HG03135 (cell line): ENCODE results near the gene PXDC1.
"Not testable (repeated sequence)": the region's sequence is repeated elsewhere in the genome, so short reads cannot be mapped to it uniquely, and the experiment has no call there.

Experiments used
- ATAC-seq: cut with Tn5 transposase; IDR thresholded peaks from one replicate; pipeline ENCODE4 v1.9.1; 2021; ENCODE audit warnings: mild to moderate bottlenecking, moderate library complexity; ENCODE audit not compliant: unreplicated experiment

Gene PXDC1

GRCh38 chr6:3735029-3735605, 16.4 kb downstream of the PXDC1 start:
- ATAC-seq, result no peak

GRCh38 chr6:3734023-3734422, 17.5 kb downstream of the PXDC1 start:
- ATAC-seq, result no peak

- no peak for ATAC-seq
These were observed 18.1 kb downstream of the PXDC1 start for GRCh38 chr6:3733321-3733925.

- no peak for ATAC-seq
These were observed 19.0 kb downstream of the PXDC1 start for GRCh38 chr6:3732345-3733141.

- no peak for ATAC-seq
These were observed 19.8 kb downstream of the PXDC1 start for GRCh38 chr6:3731700-3732099.

GRCh38 chr6:3729603-3730344, 21.7 kb downstream of the PXDC1 start:
- ATAC-seq, result no peak

- ATAC-seq, result no peak
These were observed 23.9 kb downstream of the PXDC1 start for GRCh38 chr6:3727593-3728108.

GRCh38 chr6:3727036-3727435, 24.5 kb downstream of the PXDC1 start:
- ATAC-seq, result no peak

- no peak for ATAC-seq
These were observed 25.1 kb downstream of the PXDC1 start for GRCh38 chr6:3726421-3726820.

- no peak for ATAC-seq
These were observed 26.1 kb downstream of the PXDC1 start for GRCh38 chr6:3725145-3726047.

- no peak for ATAC-seq
These were observed 26.9 kb downstream of the PXDC1 start for GRCh38 chr6:3724451-3725144.

GRCh38 chr6:3723966-3724365, 27.5 kb downstream of the PXDC1 start:
- ATAC-seq, result no peak

GRCh38 chr6:3723251-3723650, 28.3 kb downstream of the PXDC1 start:
- ATAC-seq, result no peak

GRCh38 chr6:3722785-3723184, 28.7 kb downstream of the PXDC1 start:
- ATAC-seq, result no peak

GRCh38 chr6:3721810-3722621, 29.5 kb downstream of the PXDC1 start:
- ATAC-seq, result no peak

GRCh38 chr6:3720770-3721169, 30.7 kb downstream of the PXDC1 start:
- not testable (repeated sequence) for ATAC-seq

GRCh38 chr6:3719462-3720308, 31.8 kb downstream of the PXDC1 start:
- ATAC-seq, result no peak

GRCh38 chr6:3718407-3718806, 33.1 kb downstream of the PXDC1 start:
- ATAC-seq, result no peak
